Left lung (tissue), 10 donors: ENCODE data around the gene ITGA11. TPM values are rescaled to one million over a fixed set of nuclear protein-coding genes. Genes with fewer than 3 reads are reported as not detected.
A peak's percentile ranks its signal among the peaks of the same experiment; 100 is the strongest.

Source experiments
- ATAC-seq: fragments of 200-7000 bp; cut with Tn5 transposase; one replicate; pipeline ENCODE4 v1.9.1; 2020; ENCODE audit warnings: moderate library complexity
- DNase-seq, 4 donors: peaks; one replicate each; pipeline ENCODE4 v3.0.0-alpha.2; 2013 to 2020
- H3K27ac ChIP-seq, 2 donors: fragments of 200-600 bp; sonication (generic) in 1 of 2; one replicate each; pipeline versions ENCODE4 v1.5.0 to v1.8.0; 2020 to 2021
- H3K27me3 ChIP-seq, 2 donors: fragments of 200-600 bp; sonication (generic) in 1 of 2; one replicate each; pipeline versions ENCODE4 v1.5.0 to v1.8.0; 2020 to 2021
- H3K36me3 ChIP-seq, 2 donors: fragments of 200-600 bp; sonication (generic) in 1 of 2; one replicate each; pipeline versions ENCODE4 v1.5.0 to v1.8.0; 2020 to 2021
- H3K4me1 ChIP-seq, 2 donors: fragments of 200-600 bp; one replicate each; pipeline ENCODE4 v1.8.0; 2021
- H3K4me3 ChIP-seq, 2 donors: fragments of 200-600 bp; sonication (generic) in 1 of 2; one replicate each; pipeline versions ENCODE4 v1.5.0 to v1.8.0; 2020 to 2021; ENCODE audit warnings: mild to moderate bottlenecking in 1 of 2
- H3K9me3 ChIP-seq, 2 donors: fragments of 200-600 bp; sonication (generic) in 1 of 2; one replicate each; pipeline versions ENCODE4 v1.5.0 to v1.8.0; 2020 to 2021
- intact Hi-C, 2 donors: fragments of 100-400 bp; cut with DNase I; formaldehyde crosslinking; loops; one replicate each; pipeline versions ENCODE4 v1.11.2 to v1.14.2; 2022
- polyA plus RNA-seq, 6 donors: library from polyadenylated mRNA; unstranded; fragments of 120-200 nt; gene quantifications; one replicate each; pipeline ENCODE4 v1.2.1, GENCODE V29; 2013; ENCODE audit not compliant: insufficient read length in 6 of 6
- total RNA-seq, 2 donors: library from RNA; stranded (reverse); fragmentation: NEBNext Ultra II Directional; extraction: Animal tissue kit (Norgen Biotek cat#: 25700); gene quantifications; one replicate each; pipeline ENCODE4 v1.2.1, GENCODE V29; 2021
- TF ChIP-seq, protein P1 (sequence below), 2 donors: fragments of 200-600 bp; sonication (generic) in 1 of 2; IDR thresholded peaks; one replicate each; pipeline versions ENCODE4 v1.5.0 to v1.8.0; 2021; ENCODE audit warnings: antibody characterized with exemption in 2 of 2
- donor health status: DM: no; HTN: yes; CAD: no.
- donor health status: DM: no; HTN: no; CAD: no.

Gene ITGA11
- total and polyA plus RNA-seq, 8 donors: 1.1 to 7.3 (median 1.8) TPM

- Histone ChIP-seq H3K4me3 (no peak overlapping the region), H3K9me3 (peaks cover 0 to 5% of the 10 kb centered on the region in 2 donors), H3K27me3 (peaks cover 0 to 27% of the 10 kb centered on the region in 2 donors), H3K4me1 (peaks cover 2 to 7% of the 10 kb centered on the region in 2 donors), H3K27ac (no peak overlapping the region), H3K36me3 (no peaks in the 10 kb centered on the region)
- DNase-seq (no peak), ATAC-seq (no peak)
- TF ChIP-seq, protein P1, sequence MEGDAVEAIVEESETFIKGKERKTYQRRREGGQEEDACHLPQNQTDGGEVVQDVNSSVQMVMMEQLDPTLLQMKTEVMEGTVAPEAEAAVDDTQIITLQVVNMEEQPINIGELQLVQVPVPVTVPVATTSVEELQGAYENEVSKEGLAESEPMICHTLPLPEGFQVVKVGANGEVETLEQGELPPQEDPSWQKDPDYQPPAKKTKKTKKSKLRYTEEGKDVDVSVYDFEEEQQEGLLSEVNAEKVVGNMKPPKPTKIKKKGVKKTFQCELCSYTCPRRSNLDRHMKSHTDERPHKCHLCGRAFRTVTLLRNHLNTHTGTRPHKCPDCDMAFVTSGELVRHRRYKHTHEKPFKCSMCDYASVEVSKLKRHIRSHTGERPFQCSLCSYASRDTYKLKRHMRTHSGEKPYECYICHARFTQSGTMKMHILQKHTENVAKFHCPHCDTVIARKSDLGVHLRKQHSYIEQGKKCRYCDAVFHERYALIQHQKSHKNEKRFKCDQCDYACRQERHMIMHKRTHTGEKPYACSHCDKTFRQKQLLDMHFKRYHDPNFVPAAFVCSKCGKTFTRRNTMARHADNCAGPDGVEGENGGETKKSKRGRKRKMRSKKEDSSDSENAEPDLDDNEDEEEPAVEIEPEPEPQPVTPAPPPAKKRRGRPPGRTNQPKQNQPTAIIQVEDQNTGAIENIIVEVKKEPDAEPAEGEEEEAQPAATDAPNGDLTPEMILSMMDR (IDR thresholded peaks at IDR 0.05): no peak
- intact Hi-C loops: loop anchor here in 1 of 2 donors (10.0 kb wide), 1 partner anchor 84 kb away; no protein-coding TSS in a partner anchor
These were observed 42.7 kb downstream of the ITGA11 start for GRCh38 chr15:68389041-68389930.

DNA sequence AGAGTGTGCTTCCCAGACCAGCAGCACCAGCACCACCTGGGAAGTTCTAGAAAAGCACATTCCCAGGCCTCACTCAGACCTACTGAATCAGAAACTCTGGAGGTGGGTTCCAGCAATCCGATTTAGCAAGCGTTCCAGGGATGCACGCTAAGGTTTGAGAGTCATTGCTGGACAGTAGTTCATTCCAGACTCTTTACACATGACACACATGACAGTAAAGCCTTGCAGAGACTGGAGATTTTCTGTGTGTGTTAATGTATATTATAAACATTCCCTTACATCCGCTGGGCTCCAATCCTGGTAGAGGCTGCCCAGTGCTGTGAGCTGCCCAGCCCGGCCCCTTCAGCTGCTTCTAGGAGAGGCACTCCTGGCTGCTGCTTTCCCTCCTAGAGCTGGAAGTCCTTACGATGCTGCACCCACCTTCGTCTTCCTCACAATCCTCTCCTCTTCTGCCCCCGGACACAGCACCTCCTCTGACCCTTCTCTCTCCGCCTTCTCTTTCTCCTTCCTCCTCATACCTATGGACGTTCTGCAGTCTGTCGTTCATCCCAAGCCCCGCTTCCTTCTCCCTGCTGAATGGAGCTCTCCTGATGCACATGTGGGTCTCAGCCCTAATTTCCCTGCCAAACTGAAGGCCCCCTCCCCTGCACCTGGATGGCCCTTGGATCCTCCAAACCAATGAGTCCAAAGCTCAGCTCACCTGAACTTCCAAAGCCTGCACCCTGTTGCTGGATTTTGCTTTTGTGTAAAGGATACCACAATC is 44.4 kb downstream of the ITGA11 start:
- no peak overlapping the region for H3K4me3 ChIP-seq
- DNase-seq (no peak), ATAC-seq (no peak)
- H3K9me3 ChIP-seq: peaks cover 0 to 3% of the 10 kb centered on the region in 2 donors
- no peaks in the 10 kb centered on the region for H3K36me3 ChIP-seq
- H3K27me3 ChIP-seq: peaks cover 0 to 27% of the 10 kb centered on the region in 2 donors
- H3K4me1 ChIP-seq: peaks cover 7 to 9% of the 10 kb centered on the region in 2 donors
- intact Hi-C loops: loop anchor here in 1 of 2 donors (10.0 kb wide), 1 partner anchor 83 kb away; no protein-coding TSS in a partner anchor
- no peak overlapping the region for H3K27ac ChIP-seq
- TF ChIP-seq, protein P1 (IDR thresholded peaks at IDR 0.05): no peak

GRCh38 chr15:68386587-68387288 is 45.2 kb downstream of the ITGA11 start:
- TF ChIP-seq, protein P1 (IDR thresholded peaks at IDR 0.05): no peak
- intact Hi-C loops: loop anchor here in 1 of 2 donors (10.0 kb wide), 1 partner anchor 82 kb away; no protein-coding TSS in a partner anchor

DNA sequence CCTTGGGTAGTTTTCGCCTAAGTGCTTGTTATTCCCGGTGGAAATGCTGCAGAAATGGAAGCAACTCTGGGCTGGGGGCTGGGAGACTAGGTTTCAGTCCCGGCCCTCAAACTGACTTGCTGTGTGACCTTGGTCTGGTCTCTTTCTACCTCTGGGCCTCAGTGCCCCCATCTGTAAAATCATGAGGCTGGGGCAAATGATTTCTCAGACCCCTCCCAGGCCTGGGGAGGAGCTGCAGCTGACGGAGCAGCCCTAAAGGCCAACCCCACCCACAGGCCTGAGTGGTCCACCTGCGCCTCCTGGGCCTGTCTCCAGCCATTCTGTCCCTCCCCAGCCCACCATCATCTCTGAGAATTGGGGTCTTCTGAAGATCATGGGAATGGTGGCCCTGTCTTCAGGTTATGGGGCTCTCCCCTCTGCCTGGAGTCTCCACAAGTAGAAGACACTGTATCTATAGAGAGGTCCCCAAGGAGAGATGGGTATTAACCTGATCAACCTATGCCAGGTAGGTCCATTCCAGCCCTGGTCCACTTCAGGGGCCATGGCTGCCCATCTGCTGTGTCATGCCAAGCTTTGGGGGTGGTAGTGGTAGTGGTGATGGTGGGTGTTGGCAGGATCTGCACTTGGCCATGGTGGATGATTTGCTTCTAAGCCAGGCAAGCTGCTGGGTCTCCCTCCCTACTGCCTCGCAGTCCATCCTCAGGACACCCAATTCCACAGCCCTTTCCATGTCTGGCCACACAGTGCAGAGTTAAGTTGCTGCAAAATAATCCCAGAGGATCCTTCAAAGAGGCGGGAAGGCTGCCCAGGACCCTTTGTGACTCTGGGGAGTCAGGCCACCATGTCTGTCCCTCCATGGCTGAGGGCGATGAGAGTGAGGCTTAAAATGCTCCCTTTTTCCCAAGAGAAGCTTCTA is 46.0 kb downstream of the ITGA11 start:
- intact Hi-C loops: loop anchor here in 1 of 2 donors (10.0 kb wide), 1 partner anchor 81 kb away; no protein-coding TSS in a partner anchor
- no peak overlapping the region for H3K27ac ChIP-seq
- TF ChIP-seq, protein P1 (IDR thresholded peaks at IDR 0.05): no peak
- peak in 1 of 4 donors; percentile 21 for DNase-seq
- no peak for ATAC-seq
- peaks cover 0 to 27% of the 10 kb centered on the region in 2 donors for H3K27me3 ChIP-seq
- no peaks in the 10 kb centered on the region for H3K9me3 ChIP-seq
- no peak overlapping the region for H3K4me3 ChIP-seq
- no peaks in the 10 kb centered on the region for H3K36me3 ChIP-seq
- H3K4me1 ChIP-seq: peaks cover 7 to 9% of the 10 kb centered on the region in 2 donors

More at GRCh38 chr15:68386587-68387288, 45.2 kb downstream of the ITGA11 start:
- Histone ChIP-seq H3K36me3 (no peaks in the 10 kb centered on the region), H3K27me3 (peaks cover 0 to 27% of the 10 kb centered on the region in 2 donors), H3K4me1 (peaks cover 7 to 9% of the 10 kb centered on the region in 2 donors), H3K27ac (no peak overlapping the region), H3K4me3 (no peak overlapping the region), H3K9me3 (no peaks in the 10 kb centered on the region)
- no peak for DNase-seq
- ATAC-seq: no peak
